ENCODE data around the gene ITGB1BP1.

Gene ITGB1BP1

GRCh38 chr2:9375857-9376428 lies 47.4 kb downstream of the ITGB1BP1 start:
- no peaks in the 10 kb centered on the region for H3K27me3 ChIP-seq (ENCODE audit: insufficient read depth, low read length)
- H3K4me1 ChIP-seq (ENCODE audit: insufficient read depth, low read length): peaks cover 13% of the 10 kb centered on the region
- no peak overlapping the region for H3K4me3 ChIP-seq (ENCODE audit: low read length)
- H3K9me3 ChIP-seq (ENCODE audit: insufficient read depth, low read depth, low read length): no peaks in the 10 kb centered on the region
- H3K9ac ChIP-seq (ENCODE audit: low read depth, low read length): no peak overlapping the region
- no peak overlapping the region for H3K27ac ChIP-seq (ENCODE audit: low read depth, low read length)
- peaks cover 29% of the 10 kb centered on the region for H3K36me3 ChIP-seq (ENCODE audit: insufficient read depth, low read length)
- 88% methylated on average over 4 of the region's 4 CpGs for WGBS

- WGBS: 94% methylated on average over 18 of the region's 18 CpGs
- H3K4me1 ChIP-seq (ENCODE audit: insufficient read depth, low read length): peaks cover 13% of the 10 kb centered on the region
- H3K27ac ChIP-seq (ENCODE audit: low read depth, low read length): no peak overlapping the region
- no peak overlapping the region for H3K4me3 ChIP-seq (ENCODE audit: low read length)
- H3K27me3 ChIP-seq (ENCODE audit: insufficient read depth, low read length): no peaks in the 10 kb centered on the region
- H3K9ac ChIP-seq (ENCODE audit: low read depth, low read length): no peak overlapping the region
- peaks cover 23% of the 10 kb centered on the region for H3K36me3 ChIP-seq (ENCODE audit: insufficient read depth, low read length)
- no peaks in the 10 kb centered on the region for H3K9me3 ChIP-seq (ENCODE audit: insufficient read depth, low read depth, low read length)
These were observed 49.1 kb downstream of the ITGB1BP1 start for GRCh38 chr2:9374071-9374730.

GRCh38 chr2:9373476-9373875 lies 49.9 kb downstream of the ITGB1BP1 start:
- Histone ChIP-seq H3K36me3 (ENCODE audit: insufficient read depth, low read length) (peaks cover 17% of the 10 kb centered on the region), H3K4me1 (ENCODE audit: insufficient read depth, low read length) (peaks cover 10% of the 10 kb centered on the region), H3K27ac (ENCODE audit: low read depth, low read length) (no peak overlapping the region), H3K9me3 (ENCODE audit: insufficient read depth, low read depth, low read length) (no peaks in the 10 kb centered on the region), H3K9ac (ENCODE audit: low read depth, low read length) (no peak overlapping the region), H3K27me3 (ENCODE audit: insufficient read depth, low read length) (no peaks in the 10 kb centered on the region), H3K4me3 (ENCODE audit: low read length) (no peak overlapping the region)
- 94% methylated on average over 6 of the region's 6 CpGs for WGBS

GRCh38 chr2:9373047-9373446 lies 50.3 kb downstream of the ITGB1BP1 start:
- Histone ChIP-seq H3K27ac (ENCODE audit: low read depth, low read length) (no peak overlapping the region), H3K36me3 (ENCODE audit: insufficient read depth, low read length) (peaks cover 18% of the 10 kb centered on the region; the same call in 1 of the 2 replicates), H3K4me3 (ENCODE audit: low read length) (no peak overlapping the region), H3K4me1 (ENCODE audit: insufficient read depth, low read length) (peaks cover 6% of the 10 kb centered on the region), H3K9me3 (ENCODE audit: insufficient read depth, low read depth, low read length) (no peaks in the 10 kb centered on the region), H3K9ac (ENCODE audit: low read depth, low read length) (no peak overlapping the region), H3K27me3 (ENCODE audit: insufficient read depth, low read length) (no peaks in the 10 kb centered on the region)
- 96% methylated on average over 17 of the region's 17 CpGs for WGBS

GRCh38 chr2:9370746-9371145 lies 52.6 kb downstream of the ITGB1BP1 start:
- Histone ChIP-seq H3K4me1 (ENCODE audit: insufficient read depth, low read length) (no peaks in the 10 kb centered on the region), H3K9me3 (ENCODE audit: insufficient read depth, low read depth, low read length) (no peaks in the 10 kb centered on the region), H3K27me3 (ENCODE audit: insufficient read depth, low read length) (no peaks in the 10 kb centered on the region), H3K36me3 (ENCODE audit: insufficient read depth, low read length) (peaks cover 34% of the 10 kb centered on the region), H3K9ac (ENCODE audit: low read depth, low read length) (no peak overlapping the region), H3K4me3 (ENCODE audit: low read length) (no peak overlapping the region), H3K27ac (ENCODE audit: low read depth, low read length) (no peak overlapping the region)
- 91% methylated on average over 11 of the region's 11 CpGs for WGBS

GRCh38 chr2:9366026-9366425 lies 57.3 kb downstream of the ITGB1BP1 start:
- Histone ChIP-seq H3K4me1 (ENCODE audit: insufficient read depth, low read length) (no peaks in the 10 kb centered on the region), H3K27me3 (ENCODE audit: insufficient read depth, low read length) (no peaks in the 10 kb centered on the region), H3K9ac (ENCODE audit: low read depth, low read length) (no peak overlapping the region), H3K4me3 (ENCODE audit: low read length) (no peak overlapping the region), H3K27ac (ENCODE audit: low read depth, low read length) (no peak overlapping the region), H3K36me3 (ENCODE audit: insufficient read depth, low read length) (peaks cover 33% of the 10 kb centered on the region), H3K9me3 (ENCODE audit: insufficient read depth, low read depth, low read length) (no peaks in the 10 kb centered on the region)
- 90% methylated on average over 6 of the region's 6 CpGs for WGBS

GRCh38 chr2:9365498-9366019 lies 57.8 kb downstream of the ITGB1BP1 start:
- no peak overlapping the region for H3K4me3 ChIP-seq (ENCODE audit: low read length)
- H3K9ac ChIP-seq (ENCODE audit: low read depth, low read length): no peak overlapping the region
- peaks cover 35% of the 10 kb centered on the region for H3K36me3 ChIP-seq (ENCODE audit: insufficient read depth, low read length)
- no peaks in the 10 kb centered on the region for H3K9me3 ChIP-seq (ENCODE audit: insufficient read depth, low read depth, low read length)
- H3K27ac ChIP-seq (ENCODE audit: low read depth, low read length): no peak overlapping the region
- no peaks in the 10 kb centered on the region for H3K27me3 ChIP-seq (ENCODE audit: insufficient read depth, low read length)
- no peaks in the 10 kb centered on the region for H3K4me1 ChIP-seq (ENCODE audit: insufficient read depth, low read length)
- WGBS: 89% methylated on average over 8 of the region's 8 CpGs

GRCh38 chr2:9364791-9365497 lies 58.4 kb downstream of the ITGB1BP1 start:
- H3K9ac ChIP-seq (ENCODE audit: low read depth, low read length): no peak overlapping the region
- WGBS: 81% methylated on average over 4 of the region's 4 CpGs
- H3K4me3 ChIP-seq (ENCODE audit: low read length): no peak overlapping the region
- no peak overlapping the region for H3K27ac ChIP-seq (ENCODE audit: low read depth, low read length)
- H3K27me3 ChIP-seq (ENCODE audit: insufficient read depth, low read length): no peaks in the 10 kb centered on the region
- H3K36me3 ChIP-seq (ENCODE audit: insufficient read depth, low read length): peaks cover 42% of the 10 kb centered on the region
- H3K9me3 ChIP-seq (ENCODE audit: insufficient read depth, low read depth, low read length): no peaks in the 10 kb centered on the region
- H3K4me1 ChIP-seq (ENCODE audit: insufficient read depth, low read length): no peaks in the 10 kb centered on the region

GRCh38 chr2:9364373-9364772 lies 59.0 kb downstream of the ITGB1BP1 start:
- H3K9ac ChIP-seq (ENCODE audit: low read depth, low read length): no peak overlapping the region
- H3K9me3 ChIP-seq (ENCODE audit: insufficient read depth, low read depth, low read length): no peaks in the 10 kb centered on the region
- H3K4me1 ChIP-seq (ENCODE audit: insufficient read depth, low read length): no peaks in the 10 kb centered on the region
- H3K27ac ChIP-seq (ENCODE audit: low read depth, low read length): no peak overlapping the region
- 86% methylated on average over 4 of the region's 4 CpGs for WGBS
- H3K36me3 ChIP-seq (ENCODE audit: insufficient read depth, low read length): peaks cover 47% of the 10 kb centered on the region
- H3K4me3 ChIP-seq (ENCODE audit: low read length): no peak overlapping the region
- H3K27me3 ChIP-seq (ENCODE audit: insufficient read depth, low read length): no peaks in the 10 kb centered on the region

- Histone ChIP-seq H3K4me3 (ENCODE audit: low read length) (no peak overlapping the region), H3K9ac (ENCODE audit: low read depth, low read length) (no peak overlapping the region), H3K27me3 (ENCODE audit: insufficient read depth, low read length) (no peaks in the 10 kb centered on the region), H3K27ac (ENCODE audit: low read depth, low read length) (no peak overlapping the region), H3K9me3 (ENCODE audit: insufficient read depth, low read depth, low read length) (no peaks in the 10 kb centered on the region), H3K4me1 (ENCODE audit: insufficient read depth, low read length) (peaks cover 11% of the 10 kb centered on the region), H3K36me3 (ENCODE audit: insufficient read depth, low read length) (peaks cover 53% of the 10 kb centered on the region)
- WGBS: 91% methylated on average over 2 of the region's 2 CpGs
These were observed 62.6 kb downstream of the ITGB1BP1 start for GRCh38 chr2:9360701-9361100.

GRCh38 chr2:9360110-9360509 lies 63.2 kb downstream of the ITGB1BP1 start:
- WGBS: no CpG with 5 or more reads among the region's 1 CpG
- Histone ChIP-seq H3K4me1 (ENCODE audit: insufficient read depth, low read length) (peaks cover 17% of the 10 kb centered on the region), H3K27me3 (ENCODE audit: insufficient read depth, low read length) (no peaks in the 10 kb centered on the region), H3K36me3 (ENCODE audit: insufficient read depth, low read length) (peaks cover 53% of the 10 kb centered on the region), H3K27ac (ENCODE audit: low read depth, low read length) (no peak overlapping the region), H3K9me3 (ENCODE audit: insufficient read depth, low read depth, low read length) (no peaks in the 10 kb centered on the region), H3K4me3 (ENCODE audit: low read length) (no peak overlapping the region), H3K9ac (ENCODE audit: low read depth, low read length) (no peak overlapping the region)
